GM21447 (cell line): ENCODE results near the gene OR2H2.
A peak's percentile ranks its signal among the peaks of the same experiment; 100 is the strongest.

Experiments
- ATAC-seq: cut with Tn5 transposase; IDR thresholded peaks from one replicate; pipeline ENCODE4 v1.9.1; 2021; ENCODE audit not compliant: unreplicated experiment

OR2H2 gene

GRCh38 chr6:29584821-29585220 is at the start of gene OR2H2:
Gene OR2H2 (plus strand): TSS chr6:29585121. CDS start chr6:29587945, 2,824 bp downstream.
- no peak for ATAC-seq

GRCh38 chr6:29537714-29538403 is 47.1 kb upstream of the OR2H2 start:
- no peak for ATAC-seq

GRCh38 chr6:29547573-29547972 is 37.3 kb upstream of the OR2H2 start:
- ATAC-seq = no peak

- peak; percentile 82 for ATAC-seq
Measured at GRCh38 chr6:29552512-29553051, 32.3 kb upstream of the OR2H2 start.

GRCh38 chr6:29553268-29554057 is 31.5 kb upstream of the OR2H2 start:
- no peak for ATAC-seq

GRCh38 chr6:29554764-29555163 is 30.2 kb upstream of the OR2H2 start:
- ATAC-seq = no peak

GRCh38 chr6:29557320-29557719 is 27.6 kb upstream of the OR2H2 start:
- no peak for ATAC-seq

GRCh38 chr6:29558439-29559079 is 26.4 kb upstream of the OR2H2 start:
- no peak for ATAC-seq

- no peak for ATAC-seq
Measured at GRCh38 chr6:29559524-29560287, 25.2 kb upstream of the OR2H2 start, which contains the start of gene UBD. Gene UBD (minus strand): TSS chr6:29559732. CDS start chr6:29559701, 31 bp downstream.

- no peak for ATAC-seq
Measured at GRCh38 chr6:29561091-29561490, 23.8 kb upstream of the OR2H2 start.

GRCh38 chr6:29561606-29562181 is 23.2 kb upstream of the OR2H2 start:
- ATAC-seq = no peak

- no peak for ATAC-seq
Measured at GRCh38 chr6:29563435-29563965, 21.4 kb upstream of the OR2H2 start.

GRCh38 chr6:29564875-29565274 is 20.0 kb upstream of the OR2H2 start:
- ATAC-seq = no peak

GRCh38 chr6:29566856-29567255 is 18.1 kb upstream of the OR2H2 start:
- ATAC-seq = no peak

- ATAC-seq = no peak
Measured at GRCh38 chr6:29567541-29567940, 17.4 kb upstream of the OR2H2 start.

- ATAC-seq = no peak
Measured at GRCh38 chr6:29567991-29568390, 16.9 kb upstream of the OR2H2 start.

- no peak for ATAC-seq
Measured at GRCh38 chr6:29576056-29576455, 8.9 kb upstream of the OR2H2 start.

GRCh38 chr6:29577544-29577943 is 7.4 kb upstream of the OR2H2 start:
- ATAC-seq = no peak

- ATAC-seq = no peak
Measured at GRCh38 chr6:29589423-29590048, 4.6 kb downstream of the OR2H2 start.
